HL-60 (cell line): ENCODE results near the gene GUCA1C.
A peak's percentile ranks its signal among the peaks of the same experiment; 100 is the strongest.

Experiments
- DNase-seq, 2 experiments: peaks; one replicate each; pipeline ENCODE4 v3.0.0-alpha.2; 2010 to 2020; ENCODE audit warnings: low read depth in 1 of 2, low spot score in 1 of 2
- H3K27ac ChIP-seq: fragments of 250-450 bp; sonication (Bioruptor Pico); replicated peaks from 2 replicates; pipeline ENCODE4 v1.5.1; 2020; ENCODE audit warnings: mild to moderate bottlenecking, moderate library complexity
- H3K27me3 ChIP-seq: fragments of 250-450 bp; sonication (Bioruptor Pico); 2 replicates; pipeline ENCODE4 v1.5.1; 2021; ENCODE audit warnings: mild to moderate bottlenecking, moderate library complexity; ENCODE audit not compliant: insufficient read depth, poor library complexity, severe bottlenecking
- H3K4me3 ChIP-seq: replicated peaks from 2 replicates; pipeline ENCODE4 v1.5.1; 2011; ENCODE audit warnings: mild to moderate bottlenecking, control low read depth, low read length; ENCODE audit not compliant: insufficient read depth
- CTCF ChIP-seq: IDR thresholded peaks from one replicate; pipeline ENCODE4 v1.5.1; 2011; ENCODE audit warnings: low read length, control low read depth, inconsistent platforms; ENCODE audit not compliant: insufficient read depth
- GABPA ChIP-seq: IDR thresholded peaks from 2 replicates; pipeline ENCODE4 v1.6.1; 2012; ENCODE audit warnings: low read depth
- POLR2AphosphoS5 ChIP-seq: IDR thresholded peaks from 2 replicates; pipeline ENCODE4 v1.6.1; 2012; ENCODE audit warnings: low read depth
- SPI1 ChIP-seq: IDR thresholded peaks from 2 replicates; pipeline ENCODE4 v1.6.1; 2012; ENCODE audit warnings: low read depth, mild to moderate bottlenecking, borderline replicate concordance
- TF ChIP-seq, protein P1 (sequence below): IDR thresholded peaks from 2 replicates; pipeline ENCODE4 v1.6.1; 2012; ENCODE audit warnings: low read depth; ENCODE audit not compliant: insufficient replicate concordance

The GUCA1C gene

GRCh38 chr3:108914774-108915641 is 38.7 kb downstream of the GUCA1C start:
- Histone ChIP-seq H3K27me3 (peaks cover 3% of the 10 kb centered on the region), H3K27ac (no peak overlapping the region), H3K4me3 (no peak overlapping the region)
- DNase-seq = peak; percentile 32 to 54
- TF ChIP-seq GABPA (no peak), POLR2AphosphoS5 (no peak), CTCF (peak; percentile 49), SPI1 (no peak)
- TF ChIP-seq, protein P1, sequence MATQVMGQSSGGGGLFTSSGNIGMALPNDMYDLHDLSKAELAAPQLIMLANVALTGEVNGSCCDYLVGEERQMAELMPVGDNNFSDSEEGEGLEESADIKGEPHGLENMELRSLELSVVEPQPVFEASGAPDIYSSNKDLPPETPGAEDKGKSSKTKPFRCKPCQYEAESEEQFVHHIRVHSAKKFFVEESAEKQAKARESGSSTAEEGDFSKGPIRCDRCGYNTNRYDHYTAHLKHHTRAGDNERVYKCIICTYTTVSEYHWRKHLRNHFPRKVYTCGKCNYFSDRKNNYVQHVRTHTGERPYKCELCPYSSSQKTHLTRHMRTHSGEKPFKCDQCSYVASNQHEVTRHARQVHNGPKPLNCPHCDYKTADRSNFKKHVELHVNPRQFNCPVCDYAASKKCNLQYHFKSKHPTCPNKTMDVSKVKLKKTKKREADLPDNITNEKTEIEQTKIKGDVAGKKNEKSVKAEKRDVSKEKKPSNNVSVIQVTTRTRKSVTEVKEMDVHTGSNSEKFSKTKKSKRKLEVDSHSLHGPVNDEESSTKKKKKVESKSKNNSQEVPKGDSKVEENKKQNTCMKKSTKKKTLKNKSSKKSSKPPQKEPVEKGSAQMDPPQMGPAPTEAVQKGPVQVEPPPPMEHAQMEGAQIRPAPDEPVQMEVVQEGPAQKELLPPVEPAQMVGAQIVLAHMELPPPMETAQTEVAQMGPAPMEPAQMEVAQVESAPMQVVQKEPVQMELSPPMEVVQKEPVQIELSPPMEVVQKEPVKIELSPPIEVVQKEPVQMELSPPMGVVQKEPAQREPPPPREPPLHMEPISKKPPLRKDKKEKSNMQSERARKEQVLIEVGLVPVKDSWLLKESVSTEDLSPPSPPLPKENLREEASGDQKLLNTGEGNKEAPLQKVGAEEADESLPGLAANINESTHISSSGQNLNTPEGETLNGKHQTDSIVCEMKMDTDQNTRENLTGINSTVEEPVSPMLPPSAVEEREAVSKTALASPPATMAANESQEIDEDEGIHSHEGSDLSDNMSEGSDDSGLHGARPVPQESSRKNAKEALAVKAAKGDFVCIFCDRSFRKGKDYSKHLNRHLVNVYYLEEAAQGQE = no peak

GRCh38 chr3:108909799-108910198 is 43.9 kb downstream of the GUCA1C start:
- DNase-seq = no peak
- TF ChIP-seq GABPA (no peak), POLR2AphosphoS5 (no peak), CTCF (no peak)
- TF ChIP-seq, protein P1 = no peak
- Histone ChIP-seq H3K27me3 (no peaks in the 10 kb centered on the region), H3K4me3 (no peak overlapping the region), H3K27ac (no peak overlapping the region)

DNA sequence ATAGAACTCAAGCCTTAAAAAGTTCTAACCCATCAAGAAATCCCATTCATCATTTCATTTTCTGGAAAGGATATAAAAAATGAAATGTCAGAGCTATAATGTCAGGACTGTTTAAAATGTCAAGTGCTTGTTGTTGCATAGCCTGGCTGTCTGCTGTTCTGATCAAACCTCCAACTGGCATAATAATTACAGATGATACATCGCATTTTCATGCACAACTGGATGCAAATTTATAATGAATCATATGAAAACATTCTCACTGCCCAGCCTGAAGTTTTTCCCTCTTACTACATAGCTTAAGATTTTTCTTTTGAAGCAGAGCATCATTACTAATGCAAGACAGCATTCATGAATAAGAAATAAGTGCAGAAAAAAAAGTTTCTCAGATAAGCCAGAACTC is 46.5 kb downstream of the GUCA1C start:
- H3K4me3 ChIP-seq = no peak overlapping the region
- TF ChIP-seq CTCF (no peak), SPI1 (no peak), GABPA (no peak), POLR2AphosphoS5 (no peak)
- TF ChIP-seq, protein P1 = no peak
- no peak for DNase-seq
- H3K27ac ChIP-seq = no peak overlapping the region
- no peaks in the 10 kb centered on the region for H3K27me3 ChIP-seq
